Activated CD8-positive, alpha-beta memory T cell treated with anti-CD3 and anti-CD28 coated beads for 36 hours (primary cell): ENCODE measurements around the gene RAET1E. TPM values are rescaled to one million over a fixed set of nuclear protein-coding genes. Genes with fewer than 3 reads are reported as not detected.
"Not testable (repeated sequence)": the region's sequence is repeated elsewhere in the genome, so short reads cannot be mapped to it uniquely, and the experiment has no call there.

Experiments used
- CTCF ChIA-PET: fragments of 350-600 bp; sonication (Branson Sonifier 250); formaldehyde crosslinking; loops from one replicate; lab custom pipeline; 2021; ENCODE audit warnings: antibody characterized with exemption; lab: Charles Lee
- POLR2A ChIA-PET: fragments of 350-600 bp; sonication (Branson Sonifier 250); formaldehyde crosslinking; loops from one replicate; lab custom pipeline; 2021; ENCODE audit warnings: antibody characterized with exemption; lab: Charles Lee
- total RNA-seq, 2 experiments: library from RNA; stranded (reverse); gene quantifications; one replicate each; pipeline ENCODE4 v1.2.3, GENCODE V29; 2021

Gene RAET1E
- total RNA-seq, 2 experiments from 2014 or later = not detected

DNA sequence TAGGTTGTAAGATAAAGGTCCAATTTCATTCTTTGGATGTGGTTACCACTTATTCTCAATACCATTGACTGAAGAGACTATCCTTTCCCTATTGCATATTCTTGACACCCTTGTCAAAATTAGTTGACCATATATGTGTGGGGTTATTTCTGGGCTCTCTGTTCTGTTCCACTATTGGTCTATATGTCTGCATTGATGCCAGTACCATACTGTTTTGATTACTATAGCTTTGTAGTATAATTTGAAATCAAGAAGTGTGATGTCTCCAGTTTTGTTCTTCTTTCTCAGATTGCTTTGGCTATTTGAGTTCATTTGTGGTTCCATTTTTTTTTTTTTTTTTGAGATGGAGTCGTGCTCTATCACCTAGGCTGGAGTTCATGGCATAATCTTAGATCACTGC, 25.7 kb downstream of the RAET1E start:
- CTCF ChIA-PET = interaction anchor here (1.1 kb wide), 1 partner anchor 13 kb away, joined by 5 read pairs; no protein-coding TSS in a partner anchor

DNA sequence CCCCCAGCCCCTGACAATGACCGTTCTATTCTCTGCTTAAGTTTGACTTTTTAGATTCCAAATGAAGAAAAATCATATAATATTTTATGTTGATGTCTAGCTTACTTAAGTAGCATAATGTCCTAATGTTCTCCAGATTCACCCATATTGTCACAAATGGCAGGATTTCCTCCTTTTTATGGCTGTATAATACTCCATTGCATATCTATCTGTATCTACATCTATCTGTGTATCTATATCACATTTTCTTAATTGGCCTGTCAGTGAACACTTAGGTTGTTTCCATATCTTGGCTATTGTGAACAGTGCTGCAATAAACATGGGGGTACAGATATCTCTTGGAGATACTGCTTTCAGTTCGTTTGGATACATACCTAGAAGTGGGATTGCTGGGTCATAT, 26.7 kb downstream of the RAET1E start:
- POLR2A ChIA-PET = interaction anchor here (0.6 kb wide), 1 partner anchor 21 kb away, joined by 3 read pairs; no protein-coding TSS in a partner anchor
- CTCF ChIA-PET = no interaction called here

More for the DNA sequence above, 25.7 kb downstream of the RAET1E start:
- POLR2A ChIA-PET = no interaction called here

DNA sequence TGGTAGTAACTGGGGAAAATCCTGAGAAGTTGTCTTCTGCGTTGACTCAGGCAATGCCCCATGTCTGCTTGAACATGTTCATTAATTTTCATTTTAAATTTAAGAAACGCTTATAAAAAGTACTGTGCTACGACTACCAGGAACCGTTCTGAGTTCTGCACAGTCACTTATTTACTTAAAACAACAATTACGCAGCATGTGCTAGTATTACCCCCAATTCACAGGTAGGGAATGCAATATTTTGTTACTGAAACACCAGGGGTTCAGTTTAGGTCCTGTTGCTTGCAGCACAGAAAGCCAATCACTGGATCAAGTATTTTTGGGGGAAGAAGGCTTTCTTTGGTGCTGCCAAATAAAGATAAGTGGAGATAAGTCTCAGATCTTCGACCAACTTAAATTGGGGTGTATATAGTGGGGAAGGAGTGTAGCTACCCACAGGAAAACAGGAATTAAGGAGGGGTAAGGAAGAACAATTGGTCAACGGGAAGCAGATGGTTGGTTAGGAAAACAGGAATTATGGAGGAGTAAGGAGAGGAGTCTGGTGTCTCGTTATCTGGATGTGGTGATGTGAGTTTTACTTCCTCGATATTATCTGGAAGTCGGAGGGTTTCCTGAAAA, 28.5 kb downstream of the RAET1E start:
- ChIA-PET POLR2A (no interaction called here), CTCF (interaction anchor here (0.6 kb wide), 1 partner anchor 10 kb away, joined by 3 read pairs; no protein-coding TSS in a partner anchor)

DNA sequence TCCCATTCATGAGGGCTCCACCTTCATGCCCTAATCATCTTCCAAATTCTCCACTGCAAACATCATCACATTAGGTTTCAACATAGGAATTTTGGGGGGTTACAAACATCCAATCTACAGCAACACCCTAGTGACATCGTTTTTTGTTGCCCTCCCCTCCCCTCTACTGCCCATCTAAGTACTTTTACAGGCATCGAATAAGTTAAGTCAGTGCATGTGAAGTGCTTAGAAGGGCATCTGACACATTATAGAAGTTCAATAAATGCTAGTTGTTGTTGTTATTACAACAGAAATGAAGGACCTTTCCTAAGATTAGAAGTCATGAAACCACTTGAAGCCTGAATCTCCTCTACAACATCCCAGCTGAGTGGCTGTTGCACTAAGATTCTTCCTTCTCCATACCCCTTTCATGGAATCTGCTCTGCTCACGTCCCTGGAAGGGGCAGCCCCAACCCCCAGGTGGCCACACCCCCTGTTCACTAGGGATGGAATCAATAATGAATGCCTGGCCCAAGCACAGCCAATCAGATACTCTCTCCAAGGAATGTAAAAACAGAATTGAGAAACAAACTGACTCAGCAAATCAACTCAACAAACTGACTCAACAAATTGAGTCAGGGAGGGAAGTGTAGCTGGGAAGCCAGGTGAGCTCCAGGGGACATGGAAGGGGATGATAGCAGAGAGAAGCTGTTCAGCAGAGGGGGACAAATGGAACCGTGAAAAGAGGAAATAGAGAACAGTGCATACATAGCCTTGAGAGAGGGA, 29.9 kb downstream of the RAET1E start:
- ChIA-PET CTCF (no interaction called here), POLR2A (no interaction called here)

DNA sequence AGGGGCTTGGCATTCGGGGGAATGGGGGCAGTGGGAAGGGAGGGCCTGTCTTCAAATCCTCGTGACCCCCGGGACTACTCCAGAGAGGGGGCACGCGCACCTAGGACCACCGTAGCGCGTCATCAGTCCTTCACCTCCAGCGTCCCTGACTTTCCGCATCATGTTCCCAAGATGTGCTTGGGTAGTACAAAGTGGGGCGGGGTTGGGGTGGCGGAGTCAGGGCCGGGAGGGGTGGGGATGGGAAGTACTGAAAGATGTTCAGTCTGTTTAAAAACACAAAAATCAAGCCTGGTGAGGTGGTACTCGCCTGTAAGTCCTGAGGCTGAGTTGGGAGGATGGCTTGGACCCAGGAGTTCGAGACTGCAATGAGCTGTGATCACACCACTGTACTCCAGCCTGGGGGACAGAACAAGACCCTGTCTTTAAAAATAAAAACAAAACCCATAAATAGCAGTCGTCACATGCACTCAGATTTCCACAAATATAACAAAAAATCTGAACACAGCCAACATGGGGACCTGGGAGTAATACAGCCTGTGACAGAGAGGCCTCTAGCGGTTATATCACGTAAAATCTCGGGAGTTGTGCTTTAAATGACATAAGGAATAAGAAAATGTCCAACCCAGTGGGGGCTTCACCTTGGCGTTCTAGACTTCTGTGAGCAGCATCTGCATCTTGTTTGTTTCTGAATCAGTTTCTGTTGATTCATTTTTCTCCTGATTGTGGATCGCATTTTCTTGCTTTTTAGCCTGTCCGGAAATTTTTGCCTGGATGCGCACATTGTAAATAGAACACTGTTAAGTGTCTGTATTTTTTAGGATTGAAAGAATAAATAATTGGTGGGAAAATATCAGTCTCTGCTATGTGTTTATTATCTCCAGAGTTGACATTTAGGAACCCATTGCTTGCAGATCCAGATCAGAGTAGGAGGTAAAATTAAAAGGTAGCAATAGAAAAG, 33.1 kb downstream of the RAET1E start:
- POLR2A ChIA-PET = no interaction called here
- CTCF ChIA-PET = interaction anchor here (1.3 to 1.5 kb wide), 3 partner anchors 14 to 33 kb away, joined by 3 to 6 read pairs (median 5); no protein-coding TSS in a partner anchor

DNA sequence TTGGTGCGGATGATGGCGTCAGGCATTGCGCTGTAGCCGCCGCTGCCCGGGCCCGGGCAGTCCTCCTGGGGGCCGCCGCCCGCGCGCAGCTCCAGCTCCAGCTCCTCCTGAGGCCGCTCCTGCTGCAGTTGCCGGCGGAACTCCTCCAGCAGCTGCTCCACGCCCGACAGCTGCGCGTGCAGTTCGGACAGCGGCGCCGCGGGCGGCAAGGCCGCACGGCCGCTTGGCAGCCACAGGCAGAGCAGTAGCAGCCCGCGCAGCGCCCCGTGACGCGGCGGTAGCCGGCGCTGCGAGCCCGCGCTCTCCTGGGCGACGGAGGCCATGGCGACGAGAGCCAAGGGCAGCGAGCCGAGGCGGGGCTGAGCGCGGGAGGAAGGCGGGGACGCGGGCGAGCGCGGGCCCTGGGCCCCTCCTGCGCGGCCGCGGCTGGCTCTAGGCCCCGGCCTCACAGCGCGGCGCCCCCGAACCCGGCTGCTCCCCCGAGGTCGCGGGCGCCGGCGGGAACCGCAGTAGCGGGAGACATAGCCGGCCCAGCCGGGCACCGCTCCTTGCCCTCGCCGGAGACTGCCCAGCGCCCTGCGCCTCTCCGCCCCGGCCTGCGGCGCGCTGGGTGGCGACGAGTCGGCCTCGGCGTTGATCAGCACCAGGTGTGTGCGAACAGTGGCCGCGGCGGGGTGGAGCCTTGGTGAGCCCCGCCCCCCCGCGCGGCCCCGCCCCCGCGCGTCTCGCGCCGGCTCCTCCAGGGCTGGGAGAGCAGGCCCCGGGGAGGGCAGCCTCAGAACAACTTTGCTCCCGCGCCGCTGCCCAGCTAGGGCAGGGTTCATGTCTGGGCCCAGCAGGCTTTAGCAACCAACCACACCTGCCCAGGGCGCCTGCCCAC, 34.0 kb downstream of the RAET1E start, which contains the start of gene LRP11:
LRP11 (minus strand) TSS at position 662 of the 880 bp plus-strand sequence; CDS start at position 323, 339 bp downstream.
- CTCF ChIA-PET = interaction anchor here (0.6 to 1.5 kb wide), 2 partner anchors 17 to 29 kb away, joined by 3 to 5 read pairs; no protein-coding TSS in a partner anchor

DNA sequence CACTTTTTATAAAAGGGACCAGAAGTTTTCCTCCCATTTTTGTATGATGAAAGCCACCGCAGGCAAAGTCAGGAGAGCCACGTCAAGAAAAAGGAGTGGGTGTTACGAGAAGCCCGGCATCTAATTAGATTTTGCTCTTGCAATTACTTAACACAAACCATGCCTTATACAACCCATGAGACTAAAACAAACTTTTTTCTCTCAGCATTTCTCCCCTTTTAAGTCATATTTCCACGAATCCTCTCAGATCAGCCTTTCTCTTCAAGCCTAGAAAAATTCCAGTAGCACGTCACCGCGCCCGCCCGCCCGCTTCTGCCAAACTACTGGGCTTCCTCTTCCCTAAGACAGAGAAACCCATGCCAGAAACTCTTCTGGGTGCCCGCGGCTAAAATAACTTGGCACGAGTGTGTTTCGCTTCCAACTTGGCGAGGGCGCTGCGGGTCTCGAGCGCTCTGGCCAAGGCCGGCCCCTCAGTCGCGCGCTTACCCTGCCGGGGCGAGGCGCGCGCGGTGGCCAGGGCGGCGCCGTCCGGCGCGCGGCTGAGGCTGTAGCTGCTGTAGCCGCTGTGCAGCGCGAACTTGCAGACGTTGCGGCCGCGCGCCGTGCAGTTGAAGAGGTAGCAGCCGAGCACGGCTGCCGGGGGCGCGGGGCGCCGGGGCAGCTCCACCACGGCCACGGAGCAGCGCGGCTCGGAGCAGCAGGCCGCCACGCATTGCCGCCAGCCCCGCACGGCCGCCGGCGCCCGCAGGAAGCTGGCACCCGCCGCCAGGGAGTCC, 34.8 kb downstream of the RAET1E start:
- ChIA-PET POLR2A (no interaction called here), CTCF (interaction anchor here (0.7 kb wide), 1 partner anchor 78 kb away, joined by 4 read pairs; no protein-coding TSS in a partner anchor)

More for the DNA sequence above, 34.0 kb downstream of the RAET1E start, which contains the start of gene LRP11:
- POLR2A ChIA-PET = no interaction called here

DNA sequence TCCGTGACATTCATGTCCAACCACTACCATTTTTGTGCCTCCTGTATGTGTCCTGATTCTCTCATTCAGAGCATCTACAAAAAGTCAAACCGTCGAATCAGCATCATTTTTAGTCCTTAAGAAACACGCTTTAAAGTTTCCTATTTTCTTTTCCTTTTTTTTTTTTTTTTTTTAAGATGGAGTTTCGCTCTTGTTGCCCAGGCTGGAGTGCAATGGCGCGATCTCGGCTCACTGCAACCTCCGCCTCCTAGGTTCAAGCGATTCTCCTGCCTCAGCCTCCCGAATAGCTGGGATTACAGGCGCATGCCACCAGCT, 35.5 kb downstream of the RAET1E start:
- POLR2A ChIA-PET = not testable (repeated sequence)
- CTCF ChIA-PET = interaction anchor here (0.7 kb wide), 1 partner anchor 78 kb away, joined by 4 read pairs; no protein-coding TSS in a partner anchor

DNA sequence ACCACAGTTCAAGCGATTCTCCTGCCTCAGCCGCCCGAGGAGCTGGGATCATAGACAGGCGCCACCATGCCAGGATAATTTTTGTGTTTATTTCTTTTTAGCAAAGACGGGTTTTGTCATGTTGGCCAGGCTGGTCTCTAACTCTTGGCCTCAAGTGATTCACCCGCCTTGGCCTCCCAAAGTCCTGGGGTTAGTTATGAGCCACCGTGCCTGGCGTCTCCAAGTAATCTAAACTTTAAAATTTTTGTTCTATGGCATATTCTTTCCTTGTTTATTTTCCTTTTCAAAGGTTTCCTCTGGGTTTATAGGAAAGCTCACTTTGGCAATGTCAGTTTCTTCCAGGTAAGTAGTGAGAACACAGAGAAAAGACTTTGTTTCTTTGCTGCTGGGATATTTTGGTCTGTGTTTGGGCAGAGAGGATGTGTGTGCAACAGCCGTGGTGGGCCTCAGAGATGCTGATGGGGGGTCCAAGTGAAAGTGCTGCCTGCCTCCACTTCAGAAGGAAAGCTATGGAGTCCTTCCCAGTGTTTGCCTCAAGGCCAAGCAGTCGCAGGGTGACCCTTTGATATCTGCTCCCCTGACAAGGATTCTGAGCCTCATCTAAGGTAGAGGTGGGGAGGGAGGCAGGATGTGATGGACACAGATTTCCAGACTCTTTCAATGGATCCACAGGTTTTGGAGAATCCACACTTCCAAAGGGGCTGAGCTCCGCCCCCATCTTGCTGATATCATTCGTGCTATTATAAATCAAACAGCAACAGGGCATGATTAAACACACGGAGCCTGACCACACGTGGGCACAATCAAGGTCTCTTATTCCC, 36.1 kb downstream of the RAET1E start:
- POLR2A ChIA-PET = no interaction called here
- CTCF ChIA-PET = no interaction called here

DNA sequence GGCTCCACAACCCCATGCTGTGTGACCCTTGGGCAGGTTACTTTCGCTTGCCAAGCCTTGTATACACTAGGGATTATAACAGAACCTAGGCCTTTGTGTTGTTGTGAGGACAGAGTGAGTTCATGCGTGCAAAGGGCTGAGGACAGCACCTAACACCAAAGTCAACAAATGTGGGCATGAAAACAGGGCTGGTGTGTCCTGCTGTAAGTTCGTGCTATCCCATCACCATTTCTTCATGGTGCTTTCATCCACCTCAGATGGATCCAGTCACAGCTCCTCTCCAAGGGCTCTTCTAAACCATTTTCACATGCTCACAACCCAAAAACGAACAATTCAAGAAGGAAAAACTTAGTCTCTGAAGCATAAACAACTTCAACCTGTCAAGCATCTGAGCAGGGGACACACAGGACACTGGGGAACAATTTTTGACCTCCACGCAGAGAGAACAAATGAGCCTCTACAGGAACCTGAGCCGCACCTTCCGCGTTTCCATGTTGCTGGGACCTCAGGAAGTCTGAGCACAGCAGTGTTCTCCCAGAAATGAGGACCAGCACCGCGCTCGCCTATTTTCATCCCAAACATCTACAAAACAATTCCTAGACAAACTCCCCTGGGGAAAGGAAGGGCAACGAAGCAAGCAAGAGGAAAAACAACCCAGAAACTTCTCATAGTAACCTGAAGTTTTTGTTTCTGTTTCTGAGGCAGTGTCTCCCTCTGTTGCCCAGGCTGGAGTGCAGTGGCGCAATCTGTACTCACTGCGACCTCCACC, 36.9 kb downstream of the RAET1E start:
- POLR2A ChIA-PET = no interaction called here
- CTCF ChIA-PET = no interaction called here

DNA sequence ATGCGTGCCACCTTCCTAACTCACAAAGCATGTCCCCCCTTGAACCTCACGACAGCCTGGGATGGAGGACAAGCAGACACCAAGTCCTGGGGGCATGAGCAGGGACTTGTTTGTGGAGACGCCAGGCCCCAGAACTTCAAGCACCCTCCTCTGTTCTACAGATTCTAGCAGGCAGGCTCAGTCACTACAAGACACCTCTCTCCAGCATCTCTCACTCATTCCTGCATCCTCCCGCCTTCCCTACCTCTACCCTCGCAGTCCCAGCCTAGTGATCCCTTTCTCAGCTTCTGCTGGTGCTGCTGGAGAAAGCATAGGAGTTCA, 37.4 kb downstream of the RAET1E start:
- POLR2A ChIA-PET = no interaction called here
- CTCF ChIA-PET = no interaction called here

DNA sequence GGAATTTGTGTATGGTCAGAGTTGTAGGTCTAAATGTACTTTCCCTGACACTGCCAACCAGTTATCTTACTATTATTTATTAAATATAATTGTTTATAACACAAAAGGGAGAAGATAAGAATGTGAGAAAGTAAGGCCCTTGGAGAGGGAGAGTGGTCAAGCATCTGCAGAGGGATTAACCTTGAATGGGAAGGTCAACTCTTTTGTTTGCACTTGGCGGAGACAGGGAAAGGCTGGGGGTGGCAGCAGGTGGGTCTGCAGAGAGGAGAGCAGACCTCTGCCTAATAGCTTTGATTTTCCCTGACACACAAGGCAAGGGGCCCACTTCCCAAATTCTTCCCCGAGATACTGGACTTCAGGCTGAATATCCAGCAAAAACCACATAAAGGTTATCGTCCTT, 38.0 kb downstream of the RAET1E start:
- CTCF ChIA-PET = interaction anchor here (1.1 kb wide), 1 partner anchor 12 kb away, joined by 5 read pairs; no protein-coding TSS in a partner anchor
- POLR2A ChIA-PET = no interaction called here

DNA sequence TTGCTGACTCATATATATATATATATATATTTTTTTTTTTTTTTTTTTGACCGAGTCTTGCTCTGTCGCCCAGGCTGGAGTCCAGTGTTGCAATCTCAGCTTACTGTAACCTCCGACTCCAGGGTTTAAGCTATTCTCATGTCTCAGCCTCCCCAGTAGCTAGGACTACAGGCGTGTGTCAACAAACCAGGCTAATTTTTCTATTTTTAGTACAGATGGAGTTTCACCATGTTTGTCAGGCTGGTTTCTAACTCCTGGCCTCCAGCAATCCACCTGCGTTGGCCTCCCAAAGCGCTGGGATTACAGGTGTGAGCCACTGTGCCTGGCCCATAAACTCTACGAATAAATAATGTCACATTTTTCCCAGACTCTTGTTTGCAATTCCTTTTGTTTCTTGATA, 38.5 kb downstream of the RAET1E start:
- POLR2A ChIA-PET = no interaction called here
- CTCF ChIA-PET = interaction anchor here (1.1 kb wide), 1 partner anchor 13 kb away, joined by 5 read pairs; no protein-coding TSS in a partner anchor

DNA sequence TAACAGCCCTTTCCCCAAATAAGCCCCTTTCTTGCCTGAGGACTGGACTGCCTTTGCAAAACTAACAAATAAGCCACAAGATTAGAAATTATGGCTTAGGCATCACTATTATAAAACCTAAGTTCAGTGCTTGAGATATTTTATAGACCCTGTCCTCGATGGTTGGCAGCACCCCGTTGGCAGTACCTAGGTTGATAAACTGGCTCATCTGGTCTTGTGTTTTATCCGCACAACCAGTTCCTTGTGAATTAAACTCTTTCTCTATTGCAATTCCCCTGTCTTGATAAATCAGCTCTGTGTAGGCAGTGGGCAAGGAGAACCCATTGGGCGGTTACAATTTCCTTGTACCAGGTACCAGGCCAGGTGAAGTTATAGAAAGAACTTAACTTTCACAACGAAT, 40.4 kb downstream of the RAET1E start:
- POLR2A ChIA-PET = no interaction called here
- CTCF ChIA-PET = no interaction called here

DNA sequence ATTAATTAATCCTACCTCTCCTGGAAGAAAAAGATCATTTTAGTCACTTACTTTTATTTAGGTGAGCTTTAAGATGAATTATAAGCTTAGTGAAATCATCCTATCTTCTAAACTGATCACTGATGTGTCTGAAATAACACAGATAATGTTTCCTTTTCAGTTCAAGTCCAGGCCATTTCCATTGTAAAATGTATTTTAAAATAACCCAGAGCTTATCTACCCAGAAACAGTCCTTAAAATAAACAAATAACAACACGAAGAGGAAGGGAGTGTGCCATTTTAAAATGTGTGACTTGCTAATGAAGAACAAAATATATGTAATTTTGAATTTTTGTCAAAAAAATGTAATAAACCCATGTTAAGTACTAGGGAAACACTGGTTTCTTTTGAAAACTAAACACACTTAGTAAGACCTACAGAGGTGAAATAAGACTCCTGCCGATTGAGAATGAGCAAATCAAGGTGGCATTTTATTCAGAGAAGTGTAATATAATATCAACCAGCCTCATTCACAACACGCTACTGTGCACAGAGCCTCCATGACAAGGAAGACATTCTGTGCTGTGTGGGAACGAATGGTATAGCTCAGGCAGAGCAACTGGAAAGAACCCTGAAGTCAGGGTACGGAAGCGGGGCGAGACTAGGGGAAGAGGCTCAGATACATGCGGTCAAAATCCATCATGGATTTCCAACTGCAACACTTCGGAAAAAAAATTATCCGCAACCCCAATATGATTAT, 41.5 kb downstream of the RAET1E start:
- ChIA-PET CTCF (no interaction called here), POLR2A (no interaction called here)

DNA sequence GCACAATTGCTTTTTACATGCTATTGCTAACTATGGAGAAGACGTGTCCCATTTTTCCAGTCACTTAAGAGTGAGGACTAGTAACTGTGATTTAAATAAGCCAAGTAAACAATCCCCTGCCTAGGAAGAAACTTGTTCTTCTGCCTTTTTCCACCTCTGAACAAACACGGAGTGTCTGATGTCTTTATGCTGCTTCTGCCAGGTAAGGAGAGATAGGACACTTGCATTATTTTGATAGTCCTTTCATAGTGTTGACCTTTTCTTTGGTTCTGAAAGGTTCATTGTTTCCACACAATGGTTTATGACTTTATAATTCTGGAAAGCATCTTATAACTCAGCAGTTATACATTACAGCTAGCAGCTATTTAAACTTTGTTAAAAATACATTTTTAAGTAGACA, 42.2 kb downstream of the RAET1E start:
- ChIA-PET POLR2A (no interaction called here), CTCF (no interaction called here)
